H1 (cell line): ENCODE measurements around the gene UNC79. TPM values are rescaled to one million over a fixed set of nuclear protein-coding genes. Genes with fewer than 3 reads are reported as not detected.

Experiments
- CTCF ChIA-PET: fragments of 300-600 bp; sonication (Branson Sonifier 250); formaldehyde crosslinking; loops from one replicate; lab custom pipeline; 2021; ENCODE audit not compliant: partially characterized antibody; lab: Charles Lee
- POLR2A ChIA-PET: fragments of 300-600 bp; sonication (Branson Sonifier 250); formaldehyde crosslinking; loops from one replicate; lab custom pipeline; 2021; ENCODE audit warnings: inconsistent platforms; ENCODE audit not compliant: partially characterized antibody; lab: Charles Lee
- DNase-seq, 2 experiments: peaks; one replicate each; pipeline versions ENCODE4 v3.0.0 to v3.0.0-alpha.2; 2010 to 2022; ENCODE audit warnings: low spot score in 2 of 2, low read depth in 1 of 2, mixed read lengths in 1 of 2
- FAIRE-seq: peaks from 2 replicates; lab custom pipeline; 2011; peaks lifted over from hg19 to GRCh38; lab: Jason Lieb, UNC
- H2AFZ ChIP-seq: 2 replicates; pipeline ENCODE4 v1.8.1; 2012; ENCODE audit warnings: low read length, inconsistent platforms
- H2AK5ac ChIP-seq: 2 replicates; pipeline ENCODE4 v1.6.1; 2013; ENCODE audit warnings: low read depth, low read length
- H2BK120ac ChIP-seq: replicated peaks from 2 replicates; pipeline ENCODE3; 2013; ENCODE audit warnings: low read depth, low read length, inconsistent platforms
- H2BK12ac ChIP-seq: 2 replicates; pipeline ENCODE4 v1.6.1; 2013; ENCODE audit warnings: low read depth, low read length
- H2BK15ac ChIP-seq: 2 replicates; pipeline ENCODE4 v1.6.1; 2013; ENCODE audit warnings: low read length
- H2BK20ac ChIP-seq: 2 replicates; pipeline ENCODE4 v1.6.1; 2013; ENCODE audit warnings: low read length
- H2BK5ac ChIP-seq: 2 replicates; pipeline ENCODE4 v1.6.1; 2013; ENCODE audit warnings: low read depth, low read length
- H3K14ac ChIP-seq: 2 replicates; pipeline ENCODE4 v1.6.1; 2013; ENCODE audit warnings: inconsistent platforms; ENCODE audit not compliant: insufficient read length
- H3K18ac ChIP-seq: 2 replicates; pipeline ENCODE4 v1.6.1; 2013; ENCODE audit warnings: low read length; ENCODE audit errors: extremely low read depth
- H3K23ac ChIP-seq: 2 replicates; pipeline ENCODE4 v1.6.1; 2013; ENCODE audit warnings: inconsistent platforms; ENCODE audit not compliant: insufficient read length
- H3K23me2 ChIP-seq: 2 replicates; pipeline ENCODE4 v1.6.1; 2013; ENCODE audit warnings: low read depth, low read length
- H3K27ac ChIP-seq: 2 replicates; pipeline ENCODE4 v1.6.1; 2011; ENCODE audit warnings: low read depth, low read length, inconsistent platforms
- H3K27me3 ChIP-seq, 4 experiments: replicated peaks in 1 of 4; 1 replicate in 1 of 4; 2 replicates in 3 of 4; pipeline versions ENCODE4 v1.6.1 to v1.8.1; 2011 to 2013; ENCODE audit warnings: low read length in 3 of 4, mild to moderate bottlenecking in 3 of 4, inconsistent platforms in 2 of 4, mixed read lengths in 2 of 4, moderate library complexity in 1 of 4; ENCODE audit not compliant: control insufficient read depth in 3 of 4, insufficient read depth in 3 of 4; ENCODE audit errors: extremely low read depth in 1 of 4
- H3K36me3 ChIP-seq, 4 experiments: 2 replicates each; pipeline versions ENCODE4 v1.6.1 to v1.8.1; 2011 to 2013; ENCODE audit warnings: mild to moderate bottlenecking in 4 of 4, low read length in 3 of 4, moderate library complexity in 2 of 4, control low read depth in 1 of 4, inconsistent platforms in 1 of 4; ENCODE audit not compliant: insufficient read depth in 4 of 4, control insufficient read depth in 2 of 4
- H3K4ac ChIP-seq: replicated peaks from 2 replicates; pipeline ENCODE3; 2013; ENCODE audit warnings: low read length, low read depth, mixed read lengths, inconsistent platforms; ENCODE audit not compliant: insufficient read length
- H3K4me1 ChIP-seq, 4 experiments: replicated peaks in 1 of 4; 1 replicate in 1 of 4; 2 replicates in 3 of 4; pipeline versions ENCODE4 v1.6.1 to v1.8.1; 2011 to 2013; ENCODE audit warnings: low read length in 3 of 4, inconsistent platforms in 2 of 4, mixed read lengths in 1 of 4; ENCODE audit not compliant: insufficient read depth in 4 of 4, control insufficient read depth in 3 of 4
- H3K4me2 ChIP-seq, 2 experiments: 2 replicates each; pipeline versions ENCODE4 v1.6.1 to v1.8.1; 2011 to 2013; ENCODE audit warnings: low read depth in 2 of 2, low read length in 2 of 2, control low read depth in 1 of 2, inconsistent platforms in 1 of 2, mild to moderate bottlenecking in 1 of 2; ENCODE audit not compliant: insufficient read depth in 1 of 2
- H3K4me3 ChIP-seq, 4 experiments: fragments of 200-600, 300-600 bp in 1 of 4; sonication (generic), shearing (Covaris generic), sonication (Bioruptor Twin) in 1 of 4; 2 replicates each; pipeline versions ENCODE4 v1.5.1 to v1.8.1; 2011 to 2016; ENCODE audit warnings: low read length in 4 of 4, low read depth in 3 of 4, control low read depth in 2 of 4, inconsistent platforms in 2 of 4, mild to moderate bottlenecking in 2 of 4, mixed read lengths in 1 of 4, moderate library complexity in 1 of 4; ENCODE audit not compliant: insufficient read depth in 2 of 4; ENCODE audit errors: extremely low read depth in 1 of 4
- H3K56ac ChIP-seq: replicated peaks from 2 replicates; pipeline ENCODE3; 2013; ENCODE audit warnings: low read depth, mild to moderate bottlenecking, mixed read lengths, low read length, inconsistent platforms; ENCODE audit not compliant: insufficient read length
- H3K79me1 ChIP-seq: 2 replicates; pipeline ENCODE4 v1.6.1; 2013; ENCODE audit warnings: low read depth, low read length, control low read depth
- H3K79me2 ChIP-seq, 2 experiments: 2 replicates each; pipeline versions ENCODE4 v1.6.1 to v1.8.1; 2012 to 2013; ENCODE audit warnings: low read length in 2 of 2, mild to moderate bottlenecking in 2 of 2, inconsistent platforms in 1 of 2; ENCODE audit not compliant: insufficient read depth in 2 of 2, control insufficient read depth in 1 of 2
- H3K9ac ChIP-seq, 4 experiments: replicated peaks in 1 of 4; 1 replicate in 1 of 4; 2 replicates in 3 of 4; pipeline versions ENCODE4 v1.6.1 to v1.8.1; 2011 to 2013; ENCODE audit warnings: low read depth in 3 of 4, low read length in 3 of 4, control low read depth in 2 of 4, mild to moderate bottlenecking in 2 of 4, moderate library complexity in 2 of 4, inconsistent platforms in 1 of 4; ENCODE audit errors: extremely low read depth in 1 of 4
- H3K9me3 ChIP-seq, 2 experiments: 2 replicates each; pipeline versions ENCODE4 v1.6.1 to v1.8.1; 2012 to 2013; ENCODE audit warnings: mild to moderate bottlenecking in 2 of 2, moderate library complexity in 2 of 2, control low read depth in 1 of 2, inconsistent platforms in 1 of 2, low read depth in 1 of 2, low read length in 1 of 2, mixed read lengths in 1 of 2; ENCODE audit not compliant: insufficient read depth in 2 of 2
- H4K20me1 ChIP-seq, 2 experiments: replicated peaks in 1 of 2; 2 replicates each; pipeline versions ENCODE3 to v1.8.1; 2011 to 2013; ENCODE audit warnings: inconsistent platforms in 2 of 2, low read length in 2 of 2, mild to moderate bottlenecking in 1 of 2; ENCODE audit not compliant: insufficient read depth in 2 of 2, control insufficient read depth in 1 of 2
- H4K5ac ChIP-seq: 2 replicates; pipeline ENCODE4 v1.6.1; 2013; ENCODE audit warnings: low read length, low read depth, mixed read lengths, inconsistent platforms; ENCODE audit not compliant: insufficient read length
- H4K8ac ChIP-seq: 2 replicates; pipeline ENCODE4 v1.8.0; 2013; ENCODE audit warnings: mild to moderate bottlenecking, moderate library complexity, low read length, inconsistent platforms; ENCODE audit not compliant: insufficient read depth; ENCODE audit errors: extremely low read depth
- H4K91ac ChIP-seq: replicated peaks from 2 replicates; pipeline ENCODE3; 2013; ENCODE audit warnings: low read length, mixed read lengths, inconsistent platforms; ENCODE audit not compliant: insufficient read length
- CEBPB ChIP-seq: IDR thresholded peaks from 2 replicates; pipeline ENCODE4 v1.6.1; 2012; ENCODE audit warnings: low read depth, low read length
- HDAC2 ChIP-seq, 2 experiments: fragments of 300-600 bp in 1 of 2; sonication (generic) in 1 of 2; IDR thresholded peaks; 2 replicates each; pipeline ENCODE4 v1.6.1; 2011 to 2012; ENCODE audit warnings: low read depth in 2 of 2, low read length in 2 of 2, mild to moderate bottlenecking in 2 of 2, moderate library complexity in 2 of 2, borderline replicate concordance in 1 of 2, inconsistent platforms in 1 of 2
- HDAC6 ChIP-seq: IDR thresholded peaks from one replicate; pipeline ENCODE4 v1.7.1; 2012; ENCODE audit warnings: low read depth, mild to moderate bottlenecking, inconsistent platforms, low read length, moderate library complexity
- KDM1A ChIP-seq: fragments of 200-600, 300-600 bp; sonication (generic); IDR thresholded peaks from 2 replicates; pipeline ENCODE4 v1.7.1; 2016; ENCODE audit warnings: mild to moderate bottlenecking, low read length, borderline replicate concordance
- RBBP5 ChIP-seq: IDR thresholded peaks from 2 replicates; pipeline ENCODE4 v1.7.1; 2012; ENCODE audit warnings: low read depth, mild to moderate bottlenecking, inconsistent platforms, low read length, moderate library complexity, borderline replicate concordance
- SUZ12 ChIP-seq: fragments of 200-600 bp; sonication (generic); IDR thresholded peaks from 2 replicates; pipeline ENCODE4 v1.6.1; 2012; ENCODE audit warnings: mild to moderate bottlenecking, inconsistent platforms, low read length, moderate library complexity, mixed read lengths
- WGBS, 2 experiments: shearing (Covaris generic) in 1 of 2; methylation state at CpG; one replicate each; pipeline versions ENCODE4 v1.1.6 to v1.1.7; 2013 to 2015; ENCODE audit warnings: low lambda C conversion rate in 2 of 2, mixed read lengths in 2 of 2, inconsistent platforms in 1 of 2, low coverage in 1 of 2, missing lambda C conversion rate in 1 of 2; ENCODE audit not compliant: insufficient replicate concordance in 2 of 2, insufficient coverage in 1 of 2, insufficient read length in 1 of 2; ENCODE audit errors: extremely low coverage in 1 of 2, missing lambda C conversion rate in 1 of 2; 5-methylcytosine and 5-hydroxymethylcytosine counted together
- polyA plus RNA-seq, 7 experiments: library from polyadenylated mRNA; depleted of rRNA in 3 of 7; stranded (reverse) in 5 of 7; unstranded in 2 of 7; fragments of >200 nt in 5 of 7; fragments of 200-250 nt in 2 of 7; gene quantifications; 1 replicate in 5 of 7; 2 replicates in 1 of 7; 4 replicates in 1 of 7; pipeline versions ENCODE4 v1.2.1 to v1.2.3, GENCODE V29; 2011 to 2013; ENCODE audit warnings: missing spikeins in 2 of 7, mixed read lengths in 2 of 7
- total RNA-seq: library from RNA; stranded (reverse); fragmentation: NEBNext Ultra II Directional; extraction: Animal tissue kit (Norgen Biotek cat#: 25700); gene quantifications from 2 replicates; pipeline ENCODE4 v1.2.1, GENCODE V29; 2021
- TF ChIP-seq, protein P1 (sequence below): IDR thresholded peaks from 2 replicates; pipeline ENCODE4 v1.6.1; 2012; ENCODE audit warnings: inconsistent platforms
- TF ChIP-seq, protein P2 (sequence below): IDR thresholded peaks from 2 replicates; pipeline ENCODE4 v1.6.1; 2011; ENCODE audit warnings: low read depth, mild to moderate bottlenecking, low read length; ENCODE audit not compliant: insufficient read depth
- TF ChIP-seq, protein P3 (sequence below): IDR thresholded peaks from 2 replicates; pipeline ENCODE4 v1.6.1; 2012; ENCODE audit warnings: low read length, inconsistent platforms

Gene UNC79
- total and polyA plus RNA-seq, 2 of the 8 experiments (the other 6 are each of a cell fraction or from before 2014, with no cell fraction given): 1.8 to 2.3 TPM

DNA sequence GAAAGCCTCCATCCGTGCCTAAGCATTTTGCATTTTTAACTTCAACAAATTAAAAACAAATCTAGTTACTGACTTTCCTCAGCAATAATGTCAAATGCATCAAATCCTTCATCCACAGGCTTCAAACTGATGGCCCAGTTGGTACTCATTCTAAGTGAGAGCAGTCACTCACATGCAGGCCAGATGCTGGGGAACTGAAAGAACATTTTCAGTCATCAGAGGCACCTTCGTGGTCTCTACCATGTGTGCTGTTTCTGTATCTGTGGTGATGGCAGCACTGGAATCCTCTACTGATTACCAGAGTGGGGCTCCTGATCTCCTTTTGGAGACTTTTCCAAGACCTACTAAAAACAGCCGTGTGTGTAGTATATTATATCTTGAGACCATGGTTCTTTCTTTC, 212.4 kb downstream of the UNC79 start:
- H2BK5ac ChIP-seq: no peak overlapping the region
- H4K5ac ChIP-seq: no peak overlapping the region
- peaks cover 2% of the 10 kb centered on the region; the same call in 1 of the 2 replicates for H3K23me2 ChIP-seq
- no peak overlapping the region for H2BK120ac ChIP-seq
- no peak overlapping the region for H3K14ac ChIP-seq
- H3K79me2 ChIP-seq: no peaks in the 10 kb centered on the region
- H3K27ac ChIP-seq: no peak overlapping the region
- H2BK15ac ChIP-seq: no peak overlapping the region
- H3K18ac ChIP-seq: no peak overlapping the region
- POLR2A ChIA-PET: no interaction called here
- no peaks in the 10 kb centered on the region for H3K27me3 ChIP-seq
- WGBS, 2 experiments: 63% methylated on average over 3 of the region's 3 CpGs; no CpG with 5 or more reads in 1 of the 2 experiments
- DNase-seq (no peak), FAIRE-seq (no peak)
- TF ChIP-seq KDM1A (no peak), CEBPB (no peak), SUZ12 (no peak), RBBP5 (no peak), HDAC6 (no peak), HDAC2 (IDR thresholded peaks at IDR 0.05; ENCODE audit: borderline replicate concordance in 1 of 2, low read depth in 2 of 2, low read length in 2 of 2) (no peak)
- TF ChIP-seq, protein P1, sequence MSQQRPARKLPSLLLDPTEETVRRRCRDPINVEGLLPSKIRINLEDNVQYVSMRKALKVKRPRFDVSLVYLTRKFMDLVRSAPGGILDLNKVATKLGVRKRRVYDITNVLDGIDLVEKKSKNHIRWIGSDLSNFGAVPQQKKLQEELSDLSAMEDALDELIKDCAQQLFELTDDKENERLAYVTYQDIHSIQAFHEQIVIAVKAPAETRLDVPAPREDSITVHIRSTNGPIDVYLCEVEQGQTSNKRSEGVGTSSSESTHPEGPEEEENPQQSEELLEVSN: no peak
- TF ChIP-seq, protein P2, sequence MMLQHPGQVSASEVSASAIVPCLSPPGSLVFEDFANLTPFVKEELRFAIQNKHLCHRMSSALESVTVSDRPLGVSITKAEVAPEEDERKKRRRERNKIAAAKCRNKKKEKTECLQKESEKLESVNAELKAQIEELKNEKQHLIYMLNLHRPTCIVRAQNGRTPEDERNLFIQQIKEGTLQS: no peak
- TF ChIP-seq, protein P3, sequence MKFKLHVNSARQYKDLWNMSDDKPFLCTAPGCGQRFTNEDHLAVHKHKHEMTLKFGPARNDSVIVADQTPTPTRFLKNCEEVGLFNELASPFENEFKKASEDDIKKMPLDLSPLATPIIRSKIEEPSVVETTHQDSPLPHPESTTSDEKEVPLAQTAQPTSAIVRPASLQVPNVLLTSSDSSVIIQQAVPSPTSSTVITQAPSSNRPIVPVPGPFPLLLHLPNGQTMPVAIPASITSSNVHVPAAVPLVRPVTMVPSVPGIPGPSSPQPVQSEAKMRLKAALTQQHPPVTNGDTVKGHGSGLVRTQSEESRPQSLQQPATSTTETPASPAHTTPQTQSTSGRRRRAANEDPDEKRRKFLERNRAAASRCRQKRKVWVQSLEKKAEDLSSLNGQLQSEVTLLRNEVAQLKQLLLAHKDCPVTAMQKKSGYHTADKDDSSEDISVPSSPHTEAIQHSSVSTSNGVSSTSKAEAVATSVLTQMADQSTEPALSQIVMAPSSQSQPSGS: no peak
- no peaks in the 10 kb centered on the region for H3K4me1 ChIP-seq
- H2AFZ ChIP-seq: no peak overlapping the region
- CTCF ChIA-PET: interaction anchor here (1.4 kb wide), 1 partner anchor 11 kb away, joined by 7 read pairs; no protein-coding TSS in a partner anchor
- no peaks in the 10 kb centered on the region for H3K9me3 ChIP-seq
- no peak overlapping the region for H3K56ac ChIP-seq
- no peak overlapping the region for H3K4me3 ChIP-seq
- no peak overlapping the region for H3K4me2 ChIP-seq
- no peaks in the 10 kb centered on the region for H3K79me1 ChIP-seq
- H3K9ac ChIP-seq: no peak overlapping the region
- H2AK5ac ChIP-seq: no peak overlapping the region
- H2BK20ac ChIP-seq: no peak overlapping the region
- no peak overlapping the region for H4K91ac ChIP-seq
- no peaks in the 10 kb centered on the region for H4K20me1 ChIP-seq
- no peak overlapping the region for H3K4ac ChIP-seq
- H4K8ac ChIP-seq: no peak overlapping the region
- no peaks in the 10 kb centered on the region for H3K36me3 ChIP-seq
- no peak overlapping the region for H2BK12ac ChIP-seq
- no peak overlapping the region for H3K23ac ChIP-seq
